Parathyroid adenoma (tissue), 2 donors: ENCODE data around the gene BAIAP2.
A peak's percentile ranks its signal among the peaks of the same experiment; 100 is the strongest.

Source experiments
- H2AFZ ChIP-seq: fragments of 300-600 bp; sonication (generic); one replicate; pipeline ENCODE4 v1.7.0; 2017; ENCODE audit warnings: antibody characterized with exemption, mild to moderate bottlenecking
- H3K27ac ChIP-seq: fragments of 300-600 bp; sonication (generic); one replicate; pipeline ENCODE4 v1.7.0; 2017
- H3K27me3 ChIP-seq: fragments of 300-600 bp; sonication (generic); one replicate; pipeline ENCODE4 v1.7.0; 2017; ENCODE audit warnings: low read length; ENCODE audit not compliant: control insufficient read depth, insufficient read depth
- H3K36me3 ChIP-seq: fragments of 300-600 bp; sonication (generic); one replicate; pipeline ENCODE4 v1.7.0; 2017; ENCODE audit warnings: low read length; ENCODE audit not compliant: control insufficient read depth, insufficient read depth
- H3K4me1 ChIP-seq: fragments of 300-600 bp; sonication (generic); one replicate; pipeline ENCODE4 v1.7.0; 2017; ENCODE audit warnings: control low read depth
- H3K4me2 ChIP-seq: fragments of 300-600 bp; sonication (generic); one replicate; pipeline ENCODE4 v1.7.0; 2017; ENCODE audit warnings: low read length
- H3K4me3 ChIP-seq: fragments of 300-600 bp; sonication (generic); one replicate; pipeline ENCODE4 v1.7.0; 2017; ENCODE audit warnings: low read depth, low read length
- H3K79me2 ChIP-seq: fragments of 300-600 bp; sonication (generic); one replicate; pipeline ENCODE4 v1.7.0; 2017; ENCODE audit warnings: control low read depth
- H3K9ac ChIP-seq: fragments of 300-600 bp; sonication (generic); one replicate; pipeline ENCODE4 v1.7.0; 2017; ENCODE audit warnings: mild to moderate bottlenecking
- H3K9me3 ChIP-seq: fragments of 300-600 bp; sonication (generic); one replicate; pipeline ENCODE4 v1.7.0; 2017; ENCODE audit warnings: low read length; ENCODE audit not compliant: control insufficient read depth
- TF ChIP-seq, protein P1 (sequence below): fragments of 300-600 bp; sonication (generic); IDR thresholded peaks from one replicate; pipeline ENCODE4 v1.7.0; 2017; ENCODE audit warnings: antibody characterized with exemption, mild to moderate bottlenecking
- donor health status: primary hyperparathyroidism.

The BAIAP2 gene

DNA sequence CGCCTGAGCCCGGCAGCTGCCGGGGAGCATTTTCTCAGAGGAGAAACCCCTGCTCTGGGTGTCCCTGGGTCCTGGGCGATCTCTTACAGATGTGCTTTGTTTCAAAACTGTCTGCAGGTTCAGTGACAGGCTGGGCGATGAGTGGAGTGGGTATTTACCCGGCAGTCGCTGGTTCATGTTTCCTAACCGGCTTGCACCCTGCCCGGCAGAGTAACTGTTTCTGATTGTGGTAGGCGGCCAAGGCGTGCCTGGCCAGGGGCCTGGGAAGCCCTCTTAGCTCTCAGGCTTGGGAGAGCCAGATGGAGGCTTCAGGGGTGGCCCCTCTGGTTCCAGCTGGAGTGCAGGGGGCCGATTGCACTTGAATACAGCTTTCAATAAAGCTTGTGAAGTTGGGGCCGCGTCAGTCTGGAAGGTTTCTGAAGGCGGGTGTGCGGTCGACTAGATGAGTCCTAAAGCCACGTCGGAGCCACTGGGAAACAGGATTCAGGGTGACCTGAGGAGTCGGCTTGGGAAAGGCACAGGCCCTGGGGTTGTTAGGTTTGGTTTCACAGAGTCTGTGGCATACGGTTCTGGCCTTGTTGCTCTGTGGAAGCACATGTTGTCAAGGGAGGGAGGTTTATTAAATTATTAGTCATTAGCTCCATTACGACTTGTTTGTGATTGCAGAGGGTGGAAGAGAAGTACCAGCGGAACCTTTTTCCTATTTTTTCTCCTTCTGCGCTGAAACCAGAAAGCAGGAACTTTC, 1.4 kb downstream of the BAIAP2 start:
- Histone ChIP-seq H3K36me3 (no peaks in the 10 kb centered on the region), H3K4me3 (peak overlapping the region; percentile 45), H3K4me2 (peak overlapping the region; percentile 74), H3K27me3 (no peaks in the 10 kb centered on the region), H3K9me3 (no peaks in the 10 kb centered on the region), H3K9ac (no peak overlapping the region), H2AFZ (no peak overlapping the region), H3K27ac (peak overlapping the region; percentile 78), H3K79me2 (peaks cover 17% of the 10 kb centered on the region), H3K4me1 (peaks cover 15% of the 10 kb centered on the region)
- TF ChIP-seq, protein P1, sequence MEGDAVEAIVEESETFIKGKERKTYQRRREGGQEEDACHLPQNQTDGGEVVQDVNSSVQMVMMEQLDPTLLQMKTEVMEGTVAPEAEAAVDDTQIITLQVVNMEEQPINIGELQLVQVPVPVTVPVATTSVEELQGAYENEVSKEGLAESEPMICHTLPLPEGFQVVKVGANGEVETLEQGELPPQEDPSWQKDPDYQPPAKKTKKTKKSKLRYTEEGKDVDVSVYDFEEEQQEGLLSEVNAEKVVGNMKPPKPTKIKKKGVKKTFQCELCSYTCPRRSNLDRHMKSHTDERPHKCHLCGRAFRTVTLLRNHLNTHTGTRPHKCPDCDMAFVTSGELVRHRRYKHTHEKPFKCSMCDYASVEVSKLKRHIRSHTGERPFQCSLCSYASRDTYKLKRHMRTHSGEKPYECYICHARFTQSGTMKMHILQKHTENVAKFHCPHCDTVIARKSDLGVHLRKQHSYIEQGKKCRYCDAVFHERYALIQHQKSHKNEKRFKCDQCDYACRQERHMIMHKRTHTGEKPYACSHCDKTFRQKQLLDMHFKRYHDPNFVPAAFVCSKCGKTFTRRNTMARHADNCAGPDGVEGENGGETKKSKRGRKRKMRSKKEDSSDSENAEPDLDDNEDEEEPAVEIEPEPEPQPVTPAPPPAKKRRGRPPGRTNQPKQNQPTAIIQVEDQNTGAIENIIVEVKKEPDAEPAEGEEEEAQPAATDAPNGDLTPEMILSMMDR: no peak

DNA sequence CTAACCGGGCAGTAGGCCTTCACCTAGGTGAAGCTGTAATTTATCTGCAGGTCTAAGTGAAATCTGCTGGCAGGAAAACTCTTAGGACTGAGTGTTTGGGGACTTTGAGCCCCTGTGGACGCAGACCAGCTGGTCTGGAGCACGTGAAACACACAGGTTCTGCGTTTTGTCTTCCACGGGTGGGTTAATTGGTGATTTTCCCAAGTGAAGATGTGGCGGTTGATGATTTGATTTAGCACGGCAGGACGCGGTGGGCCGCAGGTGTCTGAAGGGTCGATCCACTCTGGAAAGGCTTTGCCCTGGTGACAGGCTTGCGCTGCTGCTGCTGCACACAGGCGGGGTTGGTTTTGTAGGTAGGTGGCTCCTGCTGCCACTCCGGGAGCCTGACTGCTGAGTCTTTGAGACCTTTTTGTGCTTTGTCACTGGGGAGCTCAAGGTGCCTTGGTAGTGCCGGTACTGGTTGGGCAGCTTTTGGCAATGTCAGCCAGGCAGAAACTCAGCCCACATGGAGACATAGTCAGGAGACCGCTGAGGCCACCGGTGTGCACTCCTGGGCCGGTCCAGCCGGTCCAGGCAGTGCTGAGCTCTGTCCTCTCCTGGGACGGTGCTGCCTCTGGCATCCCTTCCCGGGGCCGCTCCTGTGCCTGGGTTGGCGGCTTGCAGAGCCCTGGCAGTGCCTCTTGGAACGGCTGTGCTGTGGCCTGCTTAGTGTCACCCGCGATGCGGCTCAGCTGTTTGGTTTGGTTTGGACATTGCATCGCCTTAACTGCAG, 2.3 kb downstream of the BAIAP2 start:
- H3K4me2 ChIP-seq: peak overlapping the region; percentile 74
- no peaks in the 10 kb centered on the region for H3K27me3 ChIP-seq
- peak overlapping the region; percentile 20 for H2AFZ ChIP-seq
- peaks cover 15% of the 10 kb centered on the region for H3K4me1 ChIP-seq
- TF ChIP-seq, protein P1: no peak
- peak overlapping the region; percentile 78 for H3K27ac ChIP-seq
- no peaks in the 10 kb centered on the region for H3K9me3 ChIP-seq
- H3K79me2 ChIP-seq: peaks cover 17% of the 10 kb centered on the region
- no peak overlapping the region for H3K9ac ChIP-seq
- peak overlapping the region; percentile 25 for H3K4me3 ChIP-seq
- no peaks in the 10 kb centered on the region for H3K36me3 ChIP-seq

- no peaks in the 10 kb centered on the region for H3K36me3 ChIP-seq
- H3K27me3 ChIP-seq: no peaks in the 10 kb centered on the region
- no peak overlapping the region for H3K4me3 ChIP-seq
- peak overlapping the region; percentile 25 for H3K4me2 ChIP-seq
- peak overlapping the region; percentile 78 for H3K27ac ChIP-seq
- TF ChIP-seq, protein P1: peak; percentile 7
- H3K9ac ChIP-seq: no peak overlapping the region
- H2AFZ ChIP-seq: peak overlapping the region; percentile 20
- peaks cover 15% of the 10 kb centered on the region for H3K4me1 ChIP-seq
- H3K79me2 ChIP-seq: peaks cover 19% of the 10 kb centered on the region
- no peaks in the 10 kb centered on the region for H3K9me3 ChIP-seq
Observed at GRCh38 chr17:81037798-81038733, 3.1 kb downstream of the BAIAP2 start.

GRCh38 chr17:81039096-81039495, 4.1 kb downstream of the BAIAP2 start:
- no peak overlapping the region for H3K9ac ChIP-seq
- peaks cover 15% of the 10 kb centered on the region for H3K4me1 ChIP-seq
- no peak overlapping the region for H2AFZ ChIP-seq
- peaks cover 23% of the 10 kb centered on the region for H3K79me2 ChIP-seq
- no peaks in the 10 kb centered on the region for H3K9me3 ChIP-seq
- H3K4me2 ChIP-seq: no peak overlapping the region
- no peak overlapping the region for H3K4me3 ChIP-seq
- no peaks in the 10 kb centered on the region for H3K27me3 ChIP-seq
- no peak overlapping the region for H3K27ac ChIP-seq
- TF ChIP-seq, protein P1: no peak
- no peaks in the 10 kb centered on the region for H3K36me3 ChIP-seq
